Activated CD4-positive, alpha-beta T cell treated with anti-CD3 and anti-CD28 coated beads, Interleukin-2, amount 50 U/mL, for 24 hours (primary cell): Measurements from ENCODE around the gene MED13L.

Source experiments
- DNase-seq, 2 donors: peaks; one replicate each; pipeline ENCODE4 v3.0.0-alpha.2; 2020; ENCODE audit warnings: low read depth in 1 of 2, low spot score in 1 of 2

The MED13L gene

GRCh38 chr12:116094475-116094874, 183.0 kb downstream of the MED13L start:
- DNase-seq = no peak

GRCh38 chr12:116093915-116094314, 183.6 kb downstream of the MED13L start:
- DNase-seq = no peak

DNA sequence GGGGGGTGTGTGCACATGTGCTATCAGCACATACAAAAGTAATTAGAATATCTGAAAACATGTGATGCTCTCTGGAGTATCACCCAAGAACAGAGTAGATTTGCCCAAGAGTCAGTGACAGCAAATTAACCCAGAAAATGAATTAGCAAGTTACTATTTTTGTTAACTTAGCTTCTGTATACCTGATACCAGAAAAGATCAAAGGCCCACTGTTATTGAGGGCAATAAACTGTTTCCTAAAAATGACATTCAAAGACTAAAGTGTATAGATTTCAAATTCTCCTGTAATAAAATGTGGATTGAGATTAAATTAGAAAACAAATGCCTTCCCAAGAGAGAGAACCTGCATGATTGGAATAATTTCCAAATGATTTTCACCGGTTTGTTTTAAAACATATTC, 184.7 kb downstream of the MED13L start:
- DNase-seq = no peak

GRCh38 chr12:116092162-116092561, 185.3 kb downstream of the MED13L start:
- no peak for DNase-seq

DNA sequence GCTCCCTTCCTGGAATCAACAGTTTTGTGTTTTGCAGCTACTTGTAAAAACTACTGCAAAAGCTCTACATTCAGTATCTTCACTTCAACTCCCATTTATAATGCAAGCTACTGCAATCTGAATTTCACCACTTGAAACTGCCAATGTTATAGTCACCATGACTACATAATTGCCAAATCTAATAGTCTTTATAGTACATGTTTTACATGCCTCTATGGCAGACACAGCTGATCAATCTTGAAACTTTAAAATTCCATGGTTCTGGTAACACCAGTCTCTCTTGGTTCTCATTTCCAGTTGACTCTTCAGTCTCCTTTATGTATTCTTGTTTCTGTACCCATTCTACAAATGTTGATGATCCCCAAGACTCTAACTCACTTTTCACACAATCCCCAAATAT, 185.9 kb downstream of the MED13L start:
- no peak for DNase-seq

DNA sequence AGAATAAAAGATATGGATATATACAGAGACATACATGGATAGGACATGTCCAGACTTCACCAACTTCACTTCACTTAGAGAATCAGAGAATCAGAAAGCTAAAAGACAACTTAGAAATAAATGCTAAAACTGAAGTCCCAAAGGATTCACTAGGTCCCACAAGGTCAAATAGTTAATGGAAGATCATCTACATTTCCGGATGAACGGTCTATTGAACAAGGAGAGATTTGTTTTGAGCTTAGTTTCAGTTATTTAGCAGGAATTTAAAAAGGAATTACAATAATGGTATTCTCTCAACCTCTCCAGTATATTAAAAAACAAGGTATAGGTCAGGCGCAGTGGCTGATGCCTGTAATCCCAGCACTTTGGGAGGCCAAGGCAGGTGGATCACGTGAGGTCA, 187.0 kb downstream of the MED13L start:
- DNase-seq = no peak

GRCh38 chr12:116089080-116089479, 188.4 kb downstream of the MED13L start:
- DNase-seq = no peak

GRCh38 chr12:116087962-116088361, 189.5 kb downstream of the MED13L start:
- DNase-seq = no peak

- no peak for DNase-seq
Measured at GRCh38 chr12:116087399-116087798, 190.1 kb downstream of the MED13L start.

- no peak for DNase-seq
Measured at GRCh38 chr12:116080415-116080814, 197.1 kb downstream of the MED13L start.

- no peak for DNase-seq
Measured at GRCh38 chr12:116078396-116078795, 199.1 kb downstream of the MED13L start.

DNA sequence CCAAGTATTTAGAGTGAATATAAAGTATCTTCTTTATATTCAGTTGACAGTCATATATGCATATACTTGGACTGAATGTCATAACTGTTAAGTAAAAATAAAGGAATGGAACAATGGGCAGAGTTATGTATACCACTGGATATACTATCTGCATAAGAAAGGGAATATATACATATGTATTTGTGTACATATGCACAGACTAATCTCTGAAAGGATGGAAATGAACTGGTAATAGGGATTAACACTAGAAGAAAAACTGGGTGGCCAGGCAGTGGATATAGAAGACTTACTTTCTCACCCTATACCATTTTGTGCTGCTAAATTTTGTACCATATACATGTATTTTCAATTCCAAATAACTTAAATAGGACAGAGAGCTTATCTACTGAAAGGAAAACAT, 200.1 kb downstream of the MED13L start:
- DNase-seq = no peak

DNA sequence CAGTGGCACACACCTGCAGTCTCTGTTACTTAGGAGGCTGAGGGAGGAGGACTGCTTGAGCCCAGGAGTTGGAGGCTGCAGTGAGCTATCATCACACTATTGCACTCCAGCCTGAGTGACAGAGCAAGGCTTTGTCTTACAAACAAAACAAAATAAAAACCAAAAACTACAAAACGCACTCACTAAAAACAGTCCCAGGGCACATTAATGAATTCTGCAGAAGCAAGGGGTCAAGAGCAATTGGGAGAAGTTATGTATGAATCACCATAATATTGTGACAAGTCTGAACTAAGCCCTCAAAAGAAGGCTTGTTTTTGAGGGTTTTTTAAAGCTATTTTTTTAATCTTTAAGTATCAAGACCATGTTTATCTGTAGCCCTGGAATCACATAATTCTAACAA, 201.1 kb downstream of the MED13L start:
- no peak for DNase-seq

DNA sequence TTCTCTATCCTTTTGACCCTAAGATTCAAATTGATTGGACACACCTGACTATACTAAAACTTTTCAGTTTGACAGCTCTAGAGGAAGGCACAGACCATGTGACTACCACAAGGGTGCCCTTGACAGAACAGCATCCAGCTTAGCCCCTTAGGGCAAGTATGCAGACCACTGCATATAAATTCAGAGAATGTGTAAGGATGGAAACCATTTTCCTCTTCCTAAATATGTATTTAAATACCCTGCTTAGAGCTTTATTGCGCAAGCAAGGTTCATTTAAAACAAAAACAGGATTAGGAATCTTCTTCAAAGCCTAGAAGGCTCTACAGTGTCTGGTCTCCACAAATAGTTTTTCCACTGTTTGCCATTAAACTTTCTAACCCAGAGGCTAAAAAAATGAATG, 202.8 kb downstream of the MED13L start:
- no peak for DNase-seq

DNA sequence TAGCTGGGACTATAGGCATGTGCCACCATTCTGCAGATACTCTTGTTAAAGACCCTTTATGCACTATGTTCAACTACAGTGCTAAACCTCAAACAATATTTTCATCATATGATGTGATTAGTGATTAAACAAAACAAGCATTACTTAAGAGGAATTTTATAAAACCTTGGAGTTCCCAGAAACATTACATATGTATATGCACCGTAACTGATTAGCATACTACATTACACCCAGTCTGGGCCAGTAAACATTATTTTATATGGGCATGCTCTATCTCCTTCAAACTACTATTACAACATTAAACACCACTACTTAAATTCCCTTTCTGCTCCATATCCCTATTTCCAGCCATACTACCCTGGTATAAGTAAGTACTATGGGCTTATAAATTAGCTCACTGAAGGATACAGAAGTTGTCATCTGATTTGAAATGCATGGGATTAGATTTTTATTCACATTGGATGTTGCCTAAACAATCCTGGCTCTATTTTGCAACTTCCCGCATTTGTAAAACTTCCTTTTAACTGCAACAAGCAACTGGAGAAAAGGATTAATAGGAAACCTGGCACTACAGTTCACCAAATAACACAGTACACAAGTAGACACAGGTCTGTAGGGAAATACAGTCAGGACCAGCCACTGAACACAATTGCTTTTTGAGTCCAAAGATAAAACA, 205.8 kb downstream of the MED13L start:
- no peak for DNase-seq

- DNase-seq = no peak
Measured at GRCh38 chr12:116070444-116070843, 207.0 kb downstream of the MED13L start.

- no peak for DNase-seq
Measured at GRCh38 chr12:116069943-116070342, 207.6 kb downstream of the MED13L start.

DNA sequence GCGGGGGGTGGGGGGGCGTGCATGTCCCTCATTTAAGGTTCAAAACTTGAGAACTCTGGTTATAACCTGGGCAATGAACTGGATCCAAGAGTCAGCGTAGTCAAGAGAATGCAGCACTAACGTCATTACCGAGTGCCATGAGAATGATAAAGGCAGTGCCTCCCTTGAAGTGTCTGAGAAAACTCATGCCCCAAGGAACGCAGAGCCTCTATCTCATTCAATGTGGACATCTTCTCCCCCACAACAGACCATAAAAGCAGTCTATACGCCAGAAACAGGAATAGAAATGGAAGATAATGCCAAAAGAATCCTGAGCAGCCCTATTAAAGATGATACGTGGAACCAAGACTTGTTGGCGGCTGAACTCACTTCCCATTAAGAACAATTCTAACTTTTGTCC, 208.6 kb downstream of the MED13L start:
- no peak for DNase-seq

- DNase-seq = no peak
Measured at GRCh38 chr12:116068371-116068770, 209.1 kb downstream of the MED13L start.

DNA sequence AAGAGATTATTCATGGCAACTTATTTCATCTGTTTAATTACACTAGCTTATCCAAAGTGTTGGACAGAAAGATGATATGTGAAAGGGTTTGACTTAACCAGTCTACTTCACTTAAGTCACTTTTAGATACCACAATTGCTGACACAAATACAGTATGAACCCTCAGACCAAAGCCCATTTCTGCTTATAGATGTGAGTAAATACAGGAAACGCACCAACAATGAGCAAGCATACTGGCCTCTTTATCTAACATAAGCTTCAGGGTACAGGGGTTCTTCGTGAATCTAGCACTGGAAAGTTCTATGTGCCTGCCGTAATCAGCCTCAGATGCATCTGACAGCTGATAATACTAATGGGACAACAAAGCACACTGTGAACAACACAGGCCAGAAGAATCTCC, 209.6 kb downstream of the MED13L start:
- no peak for DNase-seq

DNA sequence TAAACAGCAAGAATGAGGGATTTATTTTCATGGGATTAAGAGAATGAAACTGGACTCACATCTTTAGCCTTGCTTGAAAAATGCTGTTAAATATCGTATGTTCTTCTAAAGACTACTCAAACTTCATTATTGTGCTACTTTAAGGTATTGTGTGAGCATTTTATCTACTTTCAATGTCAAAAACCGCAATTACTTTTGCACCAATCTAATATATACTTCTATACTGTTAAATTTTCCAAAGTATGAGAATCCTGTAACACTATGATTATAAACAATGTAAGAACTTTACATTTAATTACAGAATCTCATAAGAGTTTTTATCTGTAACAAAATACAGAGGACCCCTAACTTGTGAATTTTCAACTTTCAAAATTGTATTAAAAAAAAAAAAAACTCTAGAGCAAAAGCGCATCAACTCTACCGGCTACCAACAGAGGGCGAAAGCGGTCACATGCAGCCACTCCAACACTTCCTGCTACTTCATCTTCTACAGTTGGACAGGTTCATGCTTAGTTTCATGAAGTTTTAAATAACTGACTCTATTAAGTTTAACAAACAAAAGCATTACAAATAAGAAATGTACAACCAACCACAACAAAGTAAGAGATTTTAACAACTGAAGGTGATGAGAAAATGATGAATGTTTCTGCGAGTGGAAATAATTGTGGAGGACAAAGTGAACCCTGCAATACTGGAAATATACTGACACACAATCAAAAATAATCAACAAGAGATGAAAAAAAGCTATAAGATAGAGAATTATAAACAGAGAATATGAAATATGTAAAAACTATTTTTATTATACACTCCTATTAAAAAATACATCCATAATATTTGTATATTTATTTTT, 210.9 kb downstream of the MED13L start:
- peak; percentile 9 to 16 for DNase-seq

DNA sequence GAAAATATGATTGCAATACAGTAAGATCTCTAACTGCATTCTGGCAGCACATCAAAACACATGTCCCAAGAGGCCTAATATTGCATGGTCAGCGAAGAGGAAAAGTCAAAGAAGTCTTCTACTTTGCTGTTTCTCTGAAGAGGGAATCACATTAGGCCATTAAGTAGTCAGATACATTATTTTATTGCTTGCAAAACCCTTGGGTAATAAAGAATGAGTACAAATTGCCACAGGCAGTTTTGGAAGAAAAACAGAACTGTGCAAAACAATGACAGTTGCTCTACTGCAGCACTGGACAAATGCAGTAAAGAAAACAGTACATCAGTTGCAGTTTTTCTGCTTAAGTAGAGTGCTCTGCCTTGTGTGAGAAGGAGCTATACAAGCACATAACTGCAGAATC, 211.9 kb downstream of the MED13L start:
- DNase-seq = no peak

DNA sequence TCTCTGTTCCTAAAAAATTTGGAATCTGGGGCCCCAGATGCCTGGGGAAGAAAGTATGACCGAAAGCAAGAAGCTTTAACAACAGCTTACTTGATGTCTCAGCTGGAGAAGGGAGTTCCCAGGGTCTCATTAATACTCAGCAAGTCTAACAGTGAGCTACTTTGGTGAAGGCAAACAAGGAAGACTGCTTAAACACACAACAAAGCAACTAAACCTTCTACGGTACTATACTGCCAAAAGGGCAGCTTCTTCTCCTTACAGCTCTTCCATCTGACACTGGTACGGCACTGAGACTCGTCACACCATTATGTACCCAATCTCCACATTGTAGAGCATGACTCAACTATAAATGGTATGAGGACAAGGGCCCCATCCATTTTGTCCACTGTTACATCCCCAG, 213.0 kb downstream of the MED13L start:
- DNase-seq = no peak
